ENCODE data around the gene ATXN7L3.
"Not testable (repeated sequence)": the region's sequence is repeated elsewhere in the genome, so short reads cannot be mapped to it uniquely, and the experiment has no call there.

GRCh38 chr17:44237886-44238285 lies 38.2 kb upstream of the ATXN7L3 start:
- TF ChIP-seq CTCF, POLR2A (IDR thresholded peaks at IDR 0.05): not testable (repeated sequence)
